ENCODE data around the gene SLC16A2. TPM values are rescaled to one million over a fixed set of nuclear protein-coding genes. Genes with fewer than 3 reads are reported as not detected.

SLC16A2 gene
- polyA plus RNA-seq, 1 experiment, result 61.6 TPM

DNA sequence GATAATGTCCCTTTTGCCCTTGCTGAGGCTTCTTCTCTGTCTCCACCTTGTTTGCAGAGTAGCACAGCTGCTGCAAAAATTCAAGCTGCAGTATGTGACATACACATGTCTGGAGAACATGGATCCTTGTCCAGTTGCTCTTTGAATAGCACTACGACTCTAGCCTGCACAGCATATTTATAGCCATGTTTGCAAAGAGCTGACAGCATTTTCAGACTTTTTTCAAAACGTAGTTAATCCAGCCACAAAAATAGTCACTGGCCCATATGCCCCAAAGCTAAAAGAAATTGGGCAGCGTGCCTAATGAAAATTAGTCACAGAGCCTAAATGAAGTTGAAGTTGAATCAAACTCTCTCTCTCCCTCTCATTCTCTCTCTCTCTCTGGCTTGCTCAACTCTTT is 17.5 kb downstream of the SLC16A2 start:
- Histone ChIP-seq H3K27me3 (ENCODE audit: control insufficient read depth, insufficient read depth, low read length) (no peaks in the 10 kb centered on the region), H3K4me3 (ENCODE audit: low read depth, low read length) (no peak overlapping the region), H3K36me3 (ENCODE audit: control insufficient read depth, insufficient read depth, low read length) (no peaks in the 10 kb centered on the region)
- DNase-seq (ENCODE audit: low read depth), result no peak
- no peak for TF ChIP-seq CTCF (IDR thresholded peaks at IDR 0.05; ENCODE audit: insufficient read depth, low read depth, low read length)
- POLR2A ChIA-PET, result no interaction called here
- CTCF ChIA-PET, result no interaction called here

- ChIA-PET POLR2A (no interaction called here), CTCF (interaction anchor here (1.0 to 1.3 kb wide), 2 partner anchors 13 to 63 kb away, joined by 3 read pairs; no protein-coding TSS in a partner anchor)
- TF ChIP-seq CTCF (IDR thresholded peaks at IDR 0.05; ENCODE audit: insufficient read depth, low read depth, low read length), result no peak
- Histone ChIP-seq H3K36me3 (ENCODE audit: control insufficient read depth, insufficient read depth, low read length) (no peaks in the 10 kb centered on the region), H3K4me3 (ENCODE audit: low read depth, low read length) (no peak overlapping the region), H3K27me3 (ENCODE audit: control insufficient read depth, insufficient read depth, low read length) (no peaks in the 10 kb centered on the region)
- DNase-seq (ENCODE audit: low read depth), result no peak
These were observed 23.8 kb downstream of the SLC16A2 start for GRCh38 chrX:74445099-74445498.

DNA sequence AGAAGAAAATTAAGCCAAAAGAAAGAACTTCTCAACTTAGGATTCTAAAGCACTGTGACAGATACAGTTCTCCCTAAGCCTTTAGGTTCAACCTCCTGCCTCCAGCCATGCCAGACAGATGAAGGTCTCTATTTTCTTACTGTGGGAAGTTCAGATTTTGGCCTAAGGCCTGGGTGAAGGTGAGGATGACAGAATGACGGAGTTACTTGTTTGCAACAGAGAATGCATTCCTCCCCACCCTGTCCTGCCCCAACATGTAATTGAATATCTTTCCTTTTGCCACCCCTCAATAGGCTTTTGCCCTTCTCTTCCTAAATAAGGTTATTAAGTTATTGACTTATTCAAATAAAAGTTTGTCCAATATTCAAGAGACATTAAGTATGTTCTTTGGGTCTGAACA is 25.6 kb downstream of the SLC16A2 start:
- no peak for TF ChIP-seq CTCF (IDR thresholded peaks at IDR 0.05; ENCODE audit: insufficient read depth, low read depth, low read length)
- H3K27me3 ChIP-seq (ENCODE audit: control insufficient read depth, insufficient read depth, low read length), result no peaks in the 10 kb centered on the region
- H3K36me3 ChIP-seq (ENCODE audit: control insufficient read depth, insufficient read depth, low read length), result no peaks in the 10 kb centered on the region
- CTCF ChIA-PET, result no interaction called here
- POLR2A ChIA-PET, result no interaction called here
- H3K4me3 ChIP-seq (ENCODE audit: low read depth, low read length), result no peak overlapping the region
- DNase-seq (ENCODE audit: low read depth), result no peak

- ChIA-PET POLR2A (no interaction called here), CTCF (no interaction called here)
- no peak for DNase-seq (ENCODE audit: low read depth)
- no peak for TF ChIP-seq CTCF (IDR thresholded peaks at IDR 0.05; ENCODE audit: insufficient read depth, low read depth, low read length)
- H3K4me3 ChIP-seq (ENCODE audit: low read depth, low read length), result no peak overlapping the region
- no peaks in the 10 kb centered on the region for H3K27me3 ChIP-seq (ENCODE audit: control insufficient read depth, insufficient read depth, low read length)
- no peaks in the 10 kb centered on the region for H3K36me3 ChIP-seq (ENCODE audit: control insufficient read depth, insufficient read depth, low read length)
These were observed 27.4 kb downstream of the SLC16A2 start for GRCh38 chrX:74448669-74449068.

DNA sequence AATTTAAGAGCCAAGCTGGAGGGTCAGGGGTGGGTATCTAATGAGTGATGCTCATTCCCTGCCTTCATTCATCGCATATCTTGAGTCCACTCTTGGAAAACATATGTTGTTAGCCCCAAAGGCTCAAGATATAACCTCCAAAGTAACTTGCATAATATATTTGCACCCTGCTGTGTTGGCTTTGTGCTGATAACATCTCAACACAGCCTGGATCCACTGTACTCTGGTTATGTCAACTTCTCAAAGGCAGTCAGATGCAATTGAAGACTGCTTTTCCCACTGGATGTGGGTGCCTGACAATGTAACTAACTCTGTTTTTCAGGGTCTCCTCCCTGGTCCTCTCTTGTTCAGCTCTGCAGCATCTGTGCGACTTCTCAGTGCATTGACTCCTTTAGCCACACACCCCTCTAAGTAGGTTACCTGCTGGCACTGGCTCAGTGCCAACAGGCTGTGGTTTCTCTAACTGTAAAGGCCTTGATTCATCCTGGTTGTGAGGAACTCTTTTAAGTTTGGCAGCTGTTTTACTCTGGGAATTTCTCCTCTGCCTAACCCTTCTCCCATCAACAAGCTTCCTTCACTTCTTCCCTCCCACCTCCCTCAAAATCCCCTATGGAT is 28.1 kb downstream of the SLC16A2 start:
- Histone ChIP-seq H3K27me3 (ENCODE audit: control insufficient read depth, insufficient read depth, low read length) (no peaks in the 10 kb centered on the region), H3K36me3 (ENCODE audit: control insufficient read depth, insufficient read depth, low read length) (no peaks in the 10 kb centered on the region), H3K4me3 (ENCODE audit: low read depth, low read length) (no peak overlapping the region)
- ChIA-PET CTCF (interaction anchor here (1.2 to 2.0 kb wide), 2 partner anchors 12 to 26 kb away, joined by 3 to 6 read pairs; no protein-coding TSS in a partner anchor), POLR2A (no interaction called here)
- DNase-seq (ENCODE audit: low read depth), result no peak
- no peak for TF ChIP-seq CTCF (IDR thresholded peaks at IDR 0.05; ENCODE audit: insufficient read depth, low read depth, low read length)
